GM12872 (cell line): ENCODE data around the gene CTSA.

ENCODE experiments used
- TF ChIP-seq, protein P1 (sequence below): IDR thresholded peaks from 3 replicates; pipeline ENCODE4 v1.5.1; 2011; ENCODE audit warnings: low read depth, mild to moderate bottlenecking, low read length, moderate library complexity; ENCODE audit not compliant: insufficient read depth

The CTSA gene

GRCh38 chr20:45917790-45918141 lies 26.6 kb downstream of the CTSA start:
- TF ChIP-seq, protein P1, sequence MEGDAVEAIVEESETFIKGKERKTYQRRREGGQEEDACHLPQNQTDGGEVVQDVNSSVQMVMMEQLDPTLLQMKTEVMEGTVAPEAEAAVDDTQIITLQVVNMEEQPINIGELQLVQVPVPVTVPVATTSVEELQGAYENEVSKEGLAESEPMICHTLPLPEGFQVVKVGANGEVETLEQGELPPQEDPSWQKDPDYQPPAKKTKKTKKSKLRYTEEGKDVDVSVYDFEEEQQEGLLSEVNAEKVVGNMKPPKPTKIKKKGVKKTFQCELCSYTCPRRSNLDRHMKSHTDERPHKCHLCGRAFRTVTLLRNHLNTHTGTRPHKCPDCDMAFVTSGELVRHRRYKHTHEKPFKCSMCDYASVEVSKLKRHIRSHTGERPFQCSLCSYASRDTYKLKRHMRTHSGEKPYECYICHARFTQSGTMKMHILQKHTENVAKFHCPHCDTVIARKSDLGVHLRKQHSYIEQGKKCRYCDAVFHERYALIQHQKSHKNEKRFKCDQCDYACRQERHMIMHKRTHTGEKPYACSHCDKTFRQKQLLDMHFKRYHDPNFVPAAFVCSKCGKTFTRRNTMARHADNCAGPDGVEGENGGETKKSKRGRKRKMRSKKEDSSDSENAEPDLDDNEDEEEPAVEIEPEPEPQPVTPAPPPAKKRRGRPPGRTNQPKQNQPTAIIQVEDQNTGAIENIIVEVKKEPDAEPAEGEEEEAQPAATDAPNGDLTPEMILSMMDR = no peak

GRCh38 chr20:45918182-45918737 lies 27.1 kb downstream of the CTSA start:
- TF ChIP-seq, protein P1 = no peak

- TF ChIP-seq, protein P1 = no peak
Measured at GRCh38 chr20:45918779-45919537, 27.8 kb downstream of the CTSA start.

GRCh38 chr20:45919542-45920399 lies 28.6 kb downstream of the CTSA start:
- TF ChIP-seq, protein P1 = no peak

DNA sequence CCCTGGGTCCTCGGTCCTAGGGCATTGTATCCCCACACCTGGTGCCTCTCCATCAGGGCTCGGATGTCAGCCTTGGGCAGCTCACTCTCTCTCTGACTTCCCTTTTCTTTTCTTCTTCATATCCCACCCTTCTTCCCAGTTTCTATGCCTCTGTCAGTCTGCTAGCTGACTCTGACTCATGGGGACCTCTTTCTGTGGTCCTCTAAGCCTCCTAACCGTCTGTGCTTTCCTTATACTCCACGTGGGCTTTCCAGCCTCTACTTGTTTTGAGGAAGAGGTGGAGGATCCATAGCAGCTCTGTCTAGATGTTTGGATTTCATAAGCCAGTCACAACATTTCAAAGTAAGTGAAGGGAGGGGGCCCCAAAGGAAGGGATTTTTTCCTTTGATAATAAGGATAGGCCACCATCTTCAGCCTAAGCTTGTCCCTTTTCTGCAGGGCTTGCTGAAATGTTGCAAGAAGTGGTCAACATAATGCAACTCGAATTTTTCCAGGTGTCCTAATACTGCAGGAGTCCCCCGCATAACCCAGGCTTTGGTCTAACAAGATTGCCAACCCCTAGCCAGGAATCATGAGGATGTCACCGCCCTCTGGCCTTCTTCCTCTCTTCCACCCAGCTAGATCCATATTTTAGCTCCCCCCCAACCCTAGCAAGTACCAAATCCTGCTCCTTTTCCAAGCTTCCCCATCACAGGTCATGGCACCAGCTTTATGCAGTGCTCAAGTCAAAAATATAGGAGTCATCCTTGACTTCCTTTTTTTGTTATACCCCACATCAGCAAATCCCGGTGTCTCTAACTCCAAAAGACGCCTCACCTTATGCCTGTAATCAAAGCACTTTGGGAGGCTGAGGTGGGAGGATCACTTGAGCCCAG lies 29.6 kb downstream of the CTSA start:
- TF ChIP-seq, protein P1 = no peak

- TF ChIP-seq, protein P1 = no peak
Measured at GRCh38 chr20:45921337-45922189, 30.4 kb downstream of the CTSA start.
